GM19463 (cell line): ENCODE measurements around the gene TRAIP.
"Not testable (repeated sequence)": the region's sequence is repeated elsewhere in the genome, so short reads cannot be mapped to it uniquely, and the experiment has no call there.

Experiments used
- ATAC-seq: cut with Tn5 transposase; IDR thresholded peaks from one replicate; pipeline ENCODE4 v1.9.1; 2021; ENCODE audit warnings: mild to moderate bottlenecking, moderate library complexity; ENCODE audit not compliant: unreplicated experiment

The TRAIP gene

DNA sequence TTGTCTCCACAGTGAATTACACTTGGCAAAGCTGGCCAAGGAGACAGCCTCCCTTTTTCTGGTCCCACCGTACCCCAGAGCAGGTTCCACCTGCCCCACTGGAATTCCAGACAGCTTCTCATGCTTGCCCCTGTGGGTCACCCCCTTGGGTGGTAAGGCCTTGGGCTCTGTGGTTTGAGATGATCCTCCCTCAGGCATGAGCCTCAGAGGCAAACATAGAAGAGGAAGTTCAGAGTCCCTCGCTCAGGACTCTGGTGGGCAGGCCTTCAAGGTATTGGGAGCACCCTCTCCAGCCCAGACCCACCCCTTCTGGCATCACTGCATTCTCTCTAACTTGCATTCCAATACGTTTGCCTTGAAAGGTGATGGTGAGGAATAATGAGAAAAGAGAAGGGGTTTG is 25.0 kb downstream of the TRAIP start:
- ATAC-seq = no peak

DNA sequence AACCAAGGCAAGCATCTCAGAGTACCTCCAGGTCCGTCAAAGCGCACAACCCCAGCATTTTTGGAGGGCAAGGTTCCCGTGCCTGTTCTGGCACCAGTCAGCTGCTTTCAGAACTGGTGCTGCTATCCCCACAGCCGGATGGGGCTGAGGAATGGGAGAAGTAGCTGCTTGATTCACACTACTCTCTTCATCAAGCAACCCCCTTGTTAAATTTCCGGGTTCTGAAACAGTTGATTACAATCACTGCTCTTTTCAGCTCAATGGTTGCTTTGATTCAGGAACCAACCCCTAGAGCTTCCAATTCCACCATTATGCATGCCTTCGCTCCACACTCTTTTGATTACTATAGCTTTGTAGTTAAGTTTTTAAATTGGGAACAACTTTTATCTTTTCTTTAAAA is 30.3 kb downstream of the TRAIP start:
- no peak for ATAC-seq

DNA sequence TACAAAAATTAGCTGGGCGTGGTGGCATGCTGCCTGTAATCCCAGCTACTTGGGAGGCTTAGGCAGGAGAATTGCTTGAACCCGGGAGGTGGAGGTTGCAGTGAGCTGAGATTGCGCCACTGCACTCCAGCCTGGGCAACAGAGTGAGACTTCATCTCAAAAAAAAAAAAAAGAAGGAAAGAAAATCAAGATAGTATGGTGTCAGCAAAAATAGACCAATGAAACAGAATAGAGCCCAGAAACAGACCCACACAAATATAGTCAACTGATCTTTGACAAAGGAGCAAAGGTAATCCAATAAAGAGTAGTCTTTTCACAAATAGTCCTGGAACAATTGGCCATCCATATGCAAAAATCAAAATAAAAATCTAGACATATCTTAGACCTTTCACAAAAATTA is 33.2 kb downstream of the TRAIP start:
- ATAC-seq = not testable (repeated sequence)

DNA sequence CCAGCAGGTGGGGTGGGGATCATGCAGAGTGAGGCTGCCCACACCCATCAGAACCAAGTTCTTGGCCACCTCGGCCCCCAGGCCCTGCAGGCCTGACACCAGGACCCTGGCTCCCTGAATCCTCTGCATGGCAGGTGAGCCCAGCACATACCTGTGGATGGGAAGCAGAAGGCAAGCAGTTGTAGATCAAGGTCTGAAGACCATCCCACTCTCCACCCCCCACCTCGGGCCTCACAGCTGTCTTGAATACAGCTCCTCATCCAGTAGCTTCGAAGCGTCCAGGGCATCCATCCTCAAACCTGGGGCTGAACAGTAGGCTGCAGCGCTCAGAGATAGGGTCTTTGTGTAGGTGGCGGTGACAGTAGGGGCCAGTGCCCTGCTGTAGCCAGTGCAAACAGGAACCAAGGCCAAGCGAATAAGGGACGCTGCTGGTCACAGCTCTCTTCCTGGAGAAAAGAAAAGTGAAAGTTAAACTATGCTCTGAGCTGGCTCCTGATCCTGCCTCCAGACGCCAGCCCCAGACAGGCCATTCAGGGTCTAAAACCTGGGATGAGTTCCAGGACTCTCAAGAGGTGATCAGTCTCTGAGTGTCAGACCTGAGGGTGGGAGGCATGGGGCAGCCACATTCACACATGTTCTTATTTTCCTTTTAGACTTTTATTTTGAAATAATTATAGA is 42.7 kb downstream of the TRAIP start, which contains the start of gene UBA7:
TSS of gene UBA7 (minus strand) at position 457 of the 678 bp plus-strand sequence. CDS start at position 291, 166 bp downstream.
- peak; percentile 77 for ATAC-seq

DNA sequence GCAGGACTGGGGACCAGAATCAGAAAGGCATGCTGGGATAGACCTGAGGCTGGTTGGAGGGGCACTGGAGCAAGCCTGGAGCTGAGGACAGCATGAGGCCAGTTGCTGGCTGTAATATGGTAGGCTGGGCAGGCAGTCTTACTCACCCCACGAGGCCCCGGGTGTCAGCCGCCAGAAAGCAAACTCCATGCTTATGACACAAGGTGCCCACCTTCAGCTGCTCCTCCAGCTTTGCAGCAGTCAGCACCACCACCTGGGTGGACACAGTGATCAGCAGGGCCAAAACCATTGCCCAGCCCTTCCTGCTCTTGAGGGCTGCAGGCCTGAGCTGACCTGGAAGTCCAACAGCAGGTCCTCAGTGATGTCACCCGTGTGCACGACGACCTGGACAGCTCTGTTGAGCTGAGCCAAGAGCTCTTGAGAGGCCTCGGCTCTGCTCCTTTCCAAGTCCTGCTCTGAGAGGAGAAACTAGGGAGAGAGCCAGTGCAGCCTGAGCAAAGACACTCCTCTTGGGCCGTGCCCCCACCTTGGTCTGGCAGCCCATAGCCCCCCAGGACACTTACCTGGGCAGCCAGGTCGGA is 43.4 kb downstream of the TRAIP start:
- no peak for ATAC-seq

DNA sequence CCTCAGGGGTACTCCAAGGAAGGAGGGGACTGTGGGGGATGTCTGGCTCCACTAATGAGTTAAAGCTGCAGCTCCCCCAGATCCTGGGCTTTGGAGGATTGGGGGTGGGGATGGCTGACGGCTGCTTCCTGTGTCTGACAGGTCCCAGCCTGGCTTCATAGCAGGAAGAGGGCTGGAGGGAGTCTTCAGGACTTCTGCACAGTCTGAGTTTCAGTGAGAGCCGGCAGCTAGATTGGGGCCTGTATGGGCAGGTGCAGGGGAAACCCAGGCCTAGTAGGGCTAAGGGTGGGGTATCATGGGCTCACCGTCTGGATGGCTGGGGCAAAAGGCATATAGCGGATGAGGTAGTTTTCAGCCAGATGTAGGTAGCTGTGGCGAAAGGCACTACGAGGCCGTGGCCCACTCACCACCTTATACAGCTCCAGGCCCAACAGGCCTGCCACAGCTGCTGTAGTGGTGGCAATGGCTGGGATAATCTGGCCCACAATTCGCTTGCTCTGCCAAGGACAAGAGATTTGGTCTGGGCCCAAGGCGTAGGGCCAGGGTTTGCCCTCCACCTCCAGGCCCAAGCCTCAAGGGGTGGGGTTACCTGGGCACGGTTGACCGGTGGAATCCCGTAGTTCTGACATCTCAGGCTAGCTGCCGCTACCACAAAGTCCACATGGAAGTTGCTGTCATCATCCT is 48.8 kb downstream of the TRAIP start:
- no peak for ATAC-seq

DNA sequence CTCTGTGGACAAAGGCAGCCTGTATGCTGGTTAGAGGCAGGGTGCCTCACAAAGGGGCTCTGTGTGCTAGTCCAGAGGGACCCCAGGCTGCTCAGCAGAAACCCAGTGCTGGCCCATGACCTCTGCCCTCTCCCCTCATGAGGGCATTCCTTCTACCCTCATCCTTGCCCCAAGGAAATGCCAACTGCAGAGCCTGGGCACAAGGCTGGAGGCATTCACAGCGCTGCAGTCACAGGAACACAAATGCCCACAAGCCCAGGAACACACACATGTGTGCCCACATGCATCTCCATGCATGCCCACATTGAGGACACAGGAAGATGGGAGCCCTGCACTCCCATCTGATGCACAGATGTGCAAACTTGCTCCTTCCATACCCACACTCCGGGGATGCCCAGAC is 49.5 kb downstream of the TRAIP start:
- ATAC-seq = no peak

DNA sequence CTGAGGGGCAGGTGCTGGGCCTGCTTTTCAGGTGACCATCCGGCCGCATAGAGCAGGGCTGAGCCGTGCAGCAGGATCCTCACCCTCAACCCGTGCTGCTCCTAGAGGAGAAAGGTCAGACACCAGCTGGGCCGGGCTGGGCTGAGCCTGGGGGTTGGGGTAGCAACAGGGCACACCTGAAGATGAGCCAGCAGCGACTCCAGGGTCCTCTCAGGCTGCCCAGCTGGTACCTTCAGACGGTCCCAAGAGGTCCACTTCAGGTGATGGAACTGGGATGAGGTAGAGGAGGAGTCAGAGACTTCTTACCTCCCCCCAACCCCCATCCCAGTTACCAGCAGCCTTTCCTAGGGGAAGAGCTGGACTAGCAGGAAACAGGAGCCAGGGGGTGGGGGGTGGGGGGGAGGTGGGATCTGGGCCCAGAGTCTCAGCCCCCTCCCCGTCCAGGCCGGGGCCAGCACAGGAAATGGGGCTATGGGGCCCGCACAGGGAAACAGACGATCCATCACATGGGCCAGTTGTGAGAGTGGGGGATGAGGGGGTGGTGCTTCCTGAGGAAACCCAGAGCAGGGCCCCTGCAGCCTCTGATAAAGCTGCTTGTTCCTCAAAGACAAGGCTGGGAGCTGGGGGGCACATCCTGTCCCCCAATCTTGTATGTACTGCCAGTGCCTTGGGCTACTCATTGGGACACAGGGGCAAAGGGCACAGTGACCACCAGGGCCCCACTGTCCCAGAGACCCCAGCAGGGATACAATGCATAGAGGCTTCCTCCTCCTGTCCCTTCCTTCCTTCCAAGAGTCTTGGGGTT is 50.3 kb downstream of the TRAIP start:
- no peak for ATAC-seq

DNA sequence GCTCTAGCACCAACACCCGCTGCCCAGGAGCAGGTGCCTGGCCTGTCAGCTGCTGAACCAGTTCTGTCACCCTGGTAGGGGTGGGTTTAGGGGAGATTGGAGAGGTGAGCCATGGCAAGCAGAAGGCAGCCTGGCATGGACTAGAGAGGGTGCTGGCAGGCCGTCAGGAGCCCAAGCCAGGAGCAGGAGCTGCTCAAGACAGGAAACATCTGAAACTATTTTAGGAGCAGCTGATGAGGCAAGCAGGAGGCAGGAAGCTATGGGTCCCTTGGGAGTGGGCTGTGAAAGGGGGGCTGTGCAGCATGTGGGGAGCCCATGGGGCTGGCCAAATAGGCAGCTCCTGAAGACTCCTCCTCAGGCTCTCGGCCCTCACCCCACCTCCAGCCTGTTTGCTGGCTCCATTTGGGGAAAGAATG is 51.0 kb downstream of the TRAIP start:
- ATAC-seq = no peak

DNA sequence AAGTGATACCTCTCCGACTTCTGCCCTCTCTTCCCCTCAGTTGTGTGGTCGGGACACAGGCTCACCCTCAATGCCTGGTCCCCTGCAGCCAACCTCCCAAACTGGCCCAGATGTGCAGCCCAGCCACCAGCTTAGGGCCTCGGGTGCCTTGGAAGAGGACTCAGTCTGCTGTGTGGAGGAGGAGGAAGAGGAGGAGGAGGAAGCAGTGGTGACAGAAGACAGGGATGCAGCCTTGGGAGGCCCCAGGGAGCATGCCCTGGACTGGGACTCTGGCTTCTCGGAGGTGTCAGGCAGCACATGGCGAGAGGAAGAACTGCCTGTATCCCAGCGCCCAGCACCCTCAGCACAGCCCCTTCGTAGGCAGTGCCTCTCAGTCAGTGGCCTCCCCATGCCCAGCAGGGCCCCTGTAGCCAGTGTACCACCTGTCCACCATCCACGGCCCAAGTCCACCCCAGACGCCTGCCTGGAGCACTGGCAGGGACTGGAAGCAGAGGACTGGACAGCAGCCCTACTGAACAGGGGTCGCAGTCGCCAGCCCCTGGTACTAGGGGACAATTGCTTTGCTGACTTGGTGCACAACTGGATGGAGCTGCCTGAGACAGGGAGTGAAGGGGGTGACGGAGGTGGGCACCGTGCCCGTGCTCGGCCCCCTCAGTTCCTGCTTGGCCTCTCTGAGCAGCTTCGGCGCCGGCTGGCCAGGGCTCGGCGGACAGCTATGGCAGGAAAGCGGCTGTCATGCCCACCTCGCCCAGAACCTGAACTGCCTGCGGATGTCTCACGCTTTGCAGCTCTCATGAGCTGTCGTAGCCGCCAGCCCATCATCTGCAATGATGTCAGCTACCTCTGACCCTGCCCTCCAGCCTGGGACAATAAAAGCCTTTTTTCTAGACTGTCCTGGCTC is 52.0 kb downstream of the TRAIP start:
- no peak for ATAC-seq

DNA sequence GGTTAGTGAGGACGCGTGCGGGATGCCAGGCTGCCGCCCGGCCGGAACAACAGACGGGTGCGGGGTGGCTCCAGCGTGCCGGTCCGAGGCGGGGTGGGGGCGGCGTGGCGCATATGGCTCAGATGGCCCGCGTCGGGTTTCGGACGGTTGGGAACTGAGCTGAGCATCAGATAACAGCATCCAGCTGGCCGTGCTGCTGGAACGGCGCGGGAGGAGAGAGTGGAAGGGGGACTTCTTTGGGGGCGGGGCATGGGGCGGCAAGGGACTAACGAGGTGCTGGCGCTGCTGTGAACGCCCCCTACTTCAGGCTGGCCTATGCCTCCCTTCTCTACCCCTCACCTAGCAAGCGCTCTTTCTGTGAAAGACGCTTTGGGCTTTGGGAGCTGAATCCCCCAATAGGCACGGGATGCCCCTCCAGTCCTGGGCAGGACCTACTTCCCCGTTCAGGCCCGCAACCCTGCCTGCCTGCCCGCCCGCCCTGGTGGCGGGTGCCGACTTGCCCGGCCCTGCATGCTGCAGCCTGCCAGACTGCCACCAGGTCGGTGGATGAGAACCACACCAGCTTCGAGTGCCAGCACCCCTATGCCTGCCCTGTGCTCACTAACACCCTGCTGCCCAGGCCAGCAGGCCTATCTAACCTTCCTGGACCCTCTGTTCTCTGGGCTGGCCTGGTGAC is 52.8 kb downstream of the TRAIP start:
- ATAC-seq = peak; percentile 4

DNA sequence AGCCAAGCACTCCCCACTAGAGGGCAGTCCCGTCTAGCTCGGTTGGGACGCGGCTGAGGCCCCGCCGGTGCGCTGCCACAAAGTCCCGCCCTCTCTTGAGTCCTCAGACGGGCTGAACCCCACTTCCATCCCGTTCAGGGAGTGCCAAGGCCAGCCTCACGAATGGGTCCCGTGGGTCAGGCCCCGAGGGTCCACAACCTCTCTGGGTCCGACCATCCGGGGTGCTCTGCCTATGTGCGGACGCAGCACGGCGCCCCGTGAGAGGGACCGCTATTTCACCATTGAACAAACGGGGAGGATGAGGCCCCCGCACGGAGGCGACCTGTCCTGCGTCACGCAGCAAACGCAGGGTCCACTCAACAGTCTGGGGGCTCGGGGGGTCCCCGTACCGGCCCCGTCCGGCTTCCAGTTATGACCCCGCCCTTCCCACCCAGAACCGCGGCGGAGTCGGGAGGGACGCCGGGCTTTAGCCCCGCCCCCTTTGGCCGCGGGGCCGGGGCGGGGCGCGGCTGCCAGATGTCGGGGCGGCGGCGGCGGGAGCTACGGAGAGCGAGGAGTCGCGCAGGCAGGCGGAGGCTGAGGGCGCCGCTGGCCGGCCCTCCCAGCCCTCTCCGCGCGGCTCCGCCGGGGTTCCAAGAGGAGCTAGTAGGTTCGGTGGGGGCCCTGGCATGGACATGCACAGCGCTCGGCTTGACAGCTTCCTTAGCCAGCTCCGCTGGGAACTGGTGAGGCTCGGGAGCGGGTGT is 53.5 kb downstream of the TRAIP start, which contains the start of gene INKA1:
TSS of gene INKA1 (plus strand) at position 543 of the 746 bp plus-strand sequence. CDS start at position 675, 132 bp downstream.
- peak; percentile 59 for ATAC-seq

DNA sequence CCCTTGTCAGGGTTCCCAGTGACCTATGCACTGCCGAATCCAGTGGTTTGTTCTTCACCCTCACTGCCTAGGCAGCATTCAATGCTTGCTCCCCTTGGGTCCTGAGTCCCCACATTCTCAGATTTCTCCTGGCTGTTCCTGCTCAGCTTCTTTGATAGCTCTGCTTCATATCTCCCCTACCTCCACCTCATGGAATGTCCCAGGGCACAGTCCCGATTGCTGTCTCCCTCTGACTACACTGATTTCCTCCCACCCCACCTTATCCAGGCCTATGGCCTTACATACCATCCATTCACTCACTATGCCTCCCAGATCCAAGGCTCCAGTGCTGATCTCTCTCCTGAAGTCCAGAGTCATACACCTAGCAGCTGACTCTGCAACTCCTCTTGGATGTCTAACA is 55.2 kb downstream of the TRAIP start:
- ATAC-seq = no peak

DNA sequence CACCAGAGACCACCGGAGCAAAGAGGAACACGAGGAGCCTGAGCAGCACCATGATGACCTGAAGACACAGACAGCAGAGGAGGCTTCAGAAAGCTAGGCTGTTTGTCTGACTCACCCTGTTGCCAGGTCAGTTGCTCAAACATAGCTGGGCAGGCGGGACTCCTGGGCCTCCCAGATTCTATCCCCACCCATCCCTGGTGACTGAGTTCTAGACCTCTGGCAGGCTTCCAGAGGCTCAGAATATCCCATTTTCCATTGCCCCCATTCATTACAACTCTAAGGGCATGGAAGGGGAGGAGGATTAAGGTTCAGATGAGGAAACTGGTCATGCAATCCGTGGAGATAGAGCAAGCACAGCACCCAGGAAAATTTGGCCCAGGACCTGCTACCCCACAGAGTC is 56.6 kb downstream of the TRAIP start, which contains the start of gene CDHR4:
TSS of gene CDHR4 (minus strand) at position 113 of the 400 bp plus-strand sequence. CDS start at position 52, 61 bp downstream.
- ATAC-seq = no peak

DNA sequence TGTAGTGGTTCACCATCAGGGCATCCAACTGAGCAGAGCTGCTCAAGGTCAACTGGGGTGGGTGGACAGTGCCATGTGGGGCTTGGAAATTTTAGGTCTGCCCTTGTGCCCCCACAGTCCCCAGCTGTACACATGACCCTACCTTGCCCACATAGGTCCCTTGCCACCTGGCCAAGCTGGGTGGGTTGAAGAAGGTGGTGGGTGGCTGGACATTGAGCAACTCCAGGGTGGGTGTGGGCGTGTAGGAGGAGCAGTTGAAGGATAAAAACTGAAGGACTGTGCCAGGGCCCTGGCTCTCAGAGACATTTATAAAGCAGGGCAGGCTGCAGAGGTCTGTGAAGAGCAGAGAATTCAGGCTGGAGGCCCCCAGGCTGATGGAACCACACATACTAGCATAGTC is 57.3 kb downstream of the TRAIP start:
- ATAC-seq = no peak

DNA sequence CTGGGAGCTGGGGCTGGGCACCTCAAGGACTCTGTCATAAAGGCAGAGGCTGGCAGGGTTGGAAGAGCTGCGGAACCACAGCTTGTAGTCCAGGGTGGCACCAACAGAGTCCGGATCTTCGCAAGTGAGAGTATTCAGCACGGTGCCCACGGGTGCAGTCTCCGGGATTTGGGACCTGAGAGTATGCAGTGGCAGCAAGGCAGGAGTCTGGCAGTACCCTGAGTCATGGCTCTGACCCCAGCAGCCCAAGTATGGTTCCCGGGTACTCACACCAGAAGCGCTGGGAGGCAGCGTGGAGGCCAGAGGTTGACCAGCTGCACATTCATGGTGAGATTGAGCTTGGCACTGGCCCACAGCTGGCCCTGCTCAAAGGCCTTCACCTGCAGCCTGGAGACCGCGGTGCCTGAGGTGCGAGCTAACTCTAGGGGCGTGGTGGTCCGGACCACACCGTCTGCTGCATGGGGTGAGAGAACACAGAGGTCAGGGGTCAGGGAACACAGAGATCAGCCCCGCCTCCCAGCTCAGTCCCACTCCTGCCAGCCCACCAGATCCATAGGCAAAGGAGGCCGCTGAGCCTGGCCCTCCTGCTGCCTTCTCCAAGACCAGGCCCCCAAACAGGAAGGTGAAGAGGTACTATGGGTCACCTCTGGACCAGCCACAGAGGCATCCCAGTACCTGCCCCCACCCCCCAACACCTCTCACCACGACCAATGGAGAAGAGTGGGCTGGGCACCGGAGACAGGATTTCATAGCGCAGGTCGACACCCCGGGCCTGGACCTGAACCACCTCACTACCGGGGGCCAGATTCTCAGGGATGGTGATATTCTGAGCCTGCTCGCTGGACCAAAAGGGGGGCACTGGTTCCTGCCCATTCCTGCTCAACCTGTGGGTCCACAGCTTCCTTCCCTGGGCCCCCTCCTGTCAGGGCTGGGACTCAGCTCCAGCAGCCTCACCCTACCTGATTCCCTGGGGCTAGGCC is 61.1 kb downstream of the TRAIP start:
- no peak for ATAC-seq

DNA sequence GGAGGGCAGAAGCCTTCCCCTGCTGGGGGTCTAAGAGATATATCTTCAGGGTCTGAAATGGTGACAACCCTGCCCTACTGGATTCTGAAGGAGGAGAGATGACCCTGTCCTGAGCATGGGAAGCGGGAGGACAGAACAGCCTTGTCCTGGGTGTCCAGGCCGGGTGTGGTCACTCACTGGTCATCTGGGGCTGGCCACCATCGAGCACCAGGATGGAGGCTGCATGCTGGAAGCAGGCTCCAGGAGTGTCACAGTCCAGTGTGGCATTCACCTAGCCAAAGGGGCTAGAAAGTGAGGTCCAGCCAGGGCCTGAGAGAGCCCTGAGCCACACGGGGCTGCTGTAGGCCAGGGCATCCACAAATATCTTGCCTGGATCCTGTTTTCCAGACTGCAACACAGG is 61.9 kb downstream of the TRAIP start:
- ATAC-seq = no peak
